ENCODE measurements around the gene CHPT1. TPM values are rescaled to one million over a fixed set of nuclear protein-coding genes. Genes with fewer than 3 reads are reported as not detected.

CHPT1 gene
- total RNA-seq, 4 donors from 2014 or later = 94.5 to 177 (median 150) TPM

- intact Hi-C loops (cut with DNase I) = no loop called here
- Histone ChIP-seq H3K9me3 (no peaks in the 10 kb centered on the region), H3K36me3 (peaks cover 0 to 10% of the 10 kb centered on the region in 2 donors), H3K4me1 (peaks cover 21 to 25% of the 10 kb centered on the region in 2 donors), H3K27ac (no peak overlapping the region), H3K4me3 (replicated peaks in 1 of 3) (no peak overlapping the region), H3K27me3 (no peaks in the 10 kb centered on the region)
- TF ChIP-seq CTCF (IDR thresholded peaks at IDR 0.05) (no peak), POLR2A (IDR thresholded peaks at IDR 0.05) (no peak)
- WGBS, 2 donors = 94 to 96% methylated on average over 1 of the region's 1 CpG
- no peak for DNase-seq
These were observed 48.8 kb downstream of the CHPT1 start for GRCh38 chr12:101746196-101746595.

GRCh38 chr12:101746661-101747060 is 49.2 kb downstream of the CHPT1 start:
- intact Hi-C loops (cut with DNase I) = no loop called here
- Histone ChIP-seq H3K27me3 (no peaks in the 10 kb centered on the region), H3K4me1 (peaks cover 21 to 25% of the 10 kb centered on the region in 2 donors), H3K9me3 (no peaks in the 10 kb centered on the region), H3K27ac (no peak overlapping the region), H3K4me3 (replicated peaks in 1 of 3) (no peak overlapping the region), H3K36me3 (peaks cover 0 to 10% of the 10 kb centered on the region in 2 donors)
- TF ChIP-seq CTCF (IDR thresholded peaks at IDR 0.05) (no peak), POLR2A (IDR thresholded peaks at IDR 0.05) (no peak)
- 95% methylated on average over 1 of the region's 1 CpG for WGBS, 2 donors
- DNase-seq = no peak

- H3K36me3 ChIP-seq = peaks cover 0 to 10% of the 10 kb centered on the region in 2 donors
- DNase-seq = no peak
- 86 to 100% methylated on average over 1 of the region's 1 CpG for WGBS, 2 donors
These were observed 50.3 kb downstream of the CHPT1 start for GRCh38 chr12:101747697-101748096.

GRCh38 chr12:101748907-101749306 is 51.5 kb downstream of the CHPT1 start:
- DNase-seq = no peak
- WGBS, 2 donors = 97 to 98% methylated on average over 1 of the region's 1 CpG
- Histone ChIP-seq H3K36me3 (peaks cover 0 to 10% of the 10 kb centered on the region in 2 donors), H3K27me3 (no peaks in the 10 kb centered on the region), H3K4me3 (replicated peaks in 1 of 3) (no peak overlapping the region), H3K9me3 (no peaks in the 10 kb centered on the region), H3K4me1 (peaks cover 7 to 9% of the 10 kb centered on the region in 2 donors), H3K27ac (no peak overlapping the region)
- intact Hi-C loops (cut with DNase I) = no loop called here
- no peak for TF ChIP-seq POLR2A (IDR thresholded peaks at IDR 0.05)
- TF ChIP-seq CTCF (IDR thresholded peaks at IDR 0.05) = no peak

More at GRCh38 chr12:101747697-101748096, 50.3 kb downstream of the CHPT1 start:
- intact Hi-C loops (cut with DNase I) = no loop called here
- H3K27ac ChIP-seq = no peak overlapping the region
- no peak overlapping the region for H3K4me3 ChIP-seq (replicated peaks in 1 of 3)
- no peaks in the 10 kb centered on the region for H3K9me3 ChIP-seq
- H3K27me3 ChIP-seq = no peaks in the 10 kb centered on the region
- TF ChIP-seq CTCF (IDR thresholded peaks at IDR 0.05) (no peak), POLR2A (IDR thresholded peaks at IDR 0.05) (no peak)
- H3K4me1 ChIP-seq = peaks cover 15 to 21% of the 10 kb centered on the region in 2 donors

- Histone ChIP-seq H3K4me3 (replicated peaks in 1 of 3) (no peak overlapping the region), H3K27ac (no peak overlapping the region), H3K4me1 (peaks cover 0 to 1% of the 10 kb centered on the region in 2 donors), H3K36me3 (peaks cover 0 to 10% of the 10 kb centered on the region in 2 donors), H3K9me3 (no peaks in the 10 kb centered on the region), H3K27me3 (no peaks in the 10 kb centered on the region)
- DNase-seq = no peak
- intact Hi-C loops (cut with DNase I) = loop anchor here (10.0 kb wide), 1 partner anchor 75 kb away; no protein-coding TSS in a partner anchor
- TF ChIP-seq POLR2A (IDR thresholded peaks at IDR 0.05) (no peak), CTCF (IDR thresholded peaks at IDR 0.05) (no peak)
- WGBS, 2 donors = 89% methylated on average over 4 of the region's 4 CpGs
These were observed 52.2 kb downstream of the CHPT1 start for GRCh38 chr12:101749657-101750056.
